ENCODE results near the gene CACNA2D2. TPM values are rescaled to one million over a fixed set of nuclear protein-coding genes. Genes with fewer than 3 reads are reported as not detected.
A peak's percentile ranks its signal among the peaks of the same experiment; 100 is the strongest.

CACNA2D2 gene
- total RNA-seq, 1 donor from 2014 or later = 19.4 TPM

GRCh38 chr3:50532062-50532705, 28.8 kb upstream of the CACNA2D2 start:
- Mint-ChIP-seq H3K4me1 (ENCODE audit: unreplicated experiment) (peaks cover 44% of the 10 kb centered on the region), H3K4me3 (no peak overlapping the region), H3K27ac (no peak overlapping the region), H3K27me3 (peaks cover 41% of the 10 kb centered on the region), H3K9me3 (no peaks in the 10 kb centered on the region), H3K36me3 (no peaks in the 10 kb centered on the region)
- DNase-seq (ENCODE audit: extremely low spot score, unreplicated experiment) = no peak
- peak; percentile 36 for TF ChIP-seq CTCF (conservative IDR thresholded peaks at IDR 0.05)

GRCh38 chr3:50531201-50531600, 27.8 kb upstream of the CACNA2D2 start:
- no peak for TF ChIP-seq CTCF (conservative IDR thresholded peaks at IDR 0.05)
- DNase-seq (ENCODE audit: extremely low spot score, unreplicated experiment) = no peak
- H3K4me3 Mint-ChIP-seq = no peak overlapping the region
- no peak overlapping the region for H3K27ac Mint-ChIP-seq
- no peaks in the 10 kb centered on the region for H3K36me3 Mint-ChIP-seq
- peaks cover 37% of the 10 kb centered on the region for H3K27me3 Mint-ChIP-seq
- peaks cover 44% of the 10 kb centered on the region for H3K4me1 Mint-ChIP-seq (ENCODE audit: unreplicated experiment)
- H3K9me3 Mint-ChIP-seq = no peaks in the 10 kb centered on the region

GRCh38 chr3:50530001-50530970, 26.9 kb upstream of the CACNA2D2 start:
- peaks cover 44% of the 10 kb centered on the region for H3K4me1 Mint-ChIP-seq (ENCODE audit: unreplicated experiment)
- H3K4me3 Mint-ChIP-seq = no peak overlapping the region

GRCh38 chr3:50525987-50526386, 22.6 kb upstream of the CACNA2D2 start:
- Mint-ChIP-seq H3K27me3 (peaks cover 25% of the 10 kb centered on the region), H3K9me3 (no peaks in the 10 kb centered on the region), H3K27ac (no peak overlapping the region), H3K36me3 (no peaks in the 10 kb centered on the region), H3K4me3 (no peak overlapping the region), H3K4me1 (ENCODE audit: unreplicated experiment) (peaks cover 37% of the 10 kb centered on the region)
- DNase-seq (ENCODE audit: extremely low spot score, unreplicated experiment) = no peak
- no peak for TF ChIP-seq CTCF (conservative IDR thresholded peaks at IDR 0.05)

More at GRCh38 chr3:50530001-50530970, 26.9 kb upstream of the CACNA2D2 start:
- no peaks in the 10 kb centered on the region for H3K9me3 Mint-ChIP-seq
- H3K36me3 Mint-ChIP-seq = no peaks in the 10 kb centered on the region
- H3K27ac Mint-ChIP-seq = no peak overlapping the region
- DNase-seq (ENCODE audit: extremely low spot score, unreplicated experiment) = no peak
- no peak for TF ChIP-seq CTCF (conservative IDR thresholded peaks at IDR 0.05)
- H3K27me3 Mint-ChIP-seq = peaks cover 34% of the 10 kb centered on the region

- Mint-ChIP-seq H3K4me1 (ENCODE audit: unreplicated experiment) (peaks cover 41% of the 10 kb centered on the region), H3K27me3 (peaks cover 31% of the 10 kb centered on the region), H3K9me3 (no peaks in the 10 kb centered on the region), H3K4me3 (no peak overlapping the region), H3K36me3 (no peaks in the 10 kb centered on the region), H3K27ac (no peak overlapping the region)
- no peak for TF ChIP-seq CTCF (conservative IDR thresholded peaks at IDR 0.05)
- DNase-seq (ENCODE audit: extremely low spot score, unreplicated experiment) = no peak
Measured at GRCh38 chr3:50525191-50525910, 21.9 kb upstream of the CACNA2D2 start.
